ENCODE results near the gene ZYG11B.
"Not testable (repeated sequence)": the region's sequence is repeated elsewhere in the genome, so short reads cannot be mapped to it uniquely, and the experiment has no call there.

ZYG11B gene

GRCh38 chr1:52792036-52792435, 65.8 kb downstream of the ZYG11B start:
- Mint-ChIP-seq H3K36me3 (ENCODE audit: low read depth) (peaks cover 47% of the 10 kb centered on the region), H3K9me3 (no peaks in the 10 kb centered on the region), H3K27ac (no peak overlapping the region), H3K27me3 (ENCODE audit: low read depth, poor library complexity) (no peaks in the 10 kb centered on the region), H3K4me3 (no peak overlapping the region), H3K4me1 (no peaks in the 10 kb centered on the region)
- DNase-seq: no peak
- TF ChIP-seq CTCF (IDR thresholded peaks at IDR 0.05): no peak

GRCh38 chr1:52793717-52794116, 67.5 kb downstream of the ZYG11B start:
- Mint-ChIP-seq H3K27ac (peak overlapping the region; percentile 26), H3K36me3 (ENCODE audit: low read depth) (peaks cover 38% of the 10 kb centered on the region)
- H3K9me3 Mint-ChIP-seq; H3K27me3 Mint-ChIP-seq (ENCODE audit: low read depth, poor library complexity); H3K4me3 Mint-ChIP-seq; DNase-seq; H3K4me1 Mint-ChIP-seq: not testable (repeated sequence)

GRCh38 chr1:52795464-52795863, 69.2 kb downstream of the ZYG11B start:
- Mint-ChIP-seq H3K4me1 (no peaks in the 10 kb centered on the region), H3K27me3 (ENCODE audit: low read depth, poor library complexity) (no peaks in the 10 kb centered on the region), H3K4me3 (no peak overlapping the region), H3K9me3 (no peaks in the 10 kb centered on the region), H3K36me3 (ENCODE audit: low read depth) (peaks cover 41% of the 10 kb centered on the region), H3K27ac (peak overlapping the region; percentile 42)
- no peak for DNase-seq
- TF ChIP-seq CTCF (IDR thresholded peaks at IDR 0.05): no peak

GRCh38 chr1:52798331-52798730, 72.1 kb downstream of the ZYG11B start:
- Mint-ChIP-seq H3K4me3 (no peak overlapping the region), H3K27me3 (ENCODE audit: low read depth, poor library complexity) (no peaks in the 10 kb centered on the region), H3K27ac (no peak overlapping the region), H3K36me3 (ENCODE audit: low read depth) (peaks cover 40% of the 10 kb centered on the region), H3K4me1 (no peaks in the 10 kb centered on the region), H3K9me3 (no peaks in the 10 kb centered on the region)
- no peak for TF ChIP-seq CTCF (IDR thresholded peaks at IDR 0.05)
- no peak for DNase-seq

GRCh38 chr1:52801011-52801410, 74.8 kb downstream of the ZYG11B start:
- no peak for DNase-seq
- H3K4me3 Mint-ChIP-seq: no peak overlapping the region
- H3K36me3 Mint-ChIP-seq (ENCODE audit: low read depth): peaks cover 28% of the 10 kb centered on the region
- H3K4me1 Mint-ChIP-seq: no peaks in the 10 kb centered on the region
- no peak for TF ChIP-seq CTCF (IDR thresholded peaks at IDR 0.05)
- H3K27me3 Mint-ChIP-seq (ENCODE audit: low read depth, poor library complexity): no peaks in the 10 kb centered on the region
- no peaks in the 10 kb centered on the region for H3K9me3 Mint-ChIP-seq
- H3K27ac Mint-ChIP-seq: no peak overlapping the region

GRCh38 chr1:52804083-52804482, 77.8 kb downstream of the ZYG11B start:
- H3K4me1 Mint-ChIP-seq: not testable (repeated sequence)

GRCh38 chr1:52814465-52814864, 88.2 kb downstream of the ZYG11B start:
- no peak for TF ChIP-seq CTCF (IDR thresholded peaks at IDR 0.05)
- DNase-seq: no peak
- Mint-ChIP-seq H3K4me1 (no peaks in the 10 kb centered on the region), H3K27ac (no peak overlapping the region), H3K9me3 (no peaks in the 10 kb centered on the region), H3K4me3 (no peak overlapping the region), H3K27me3 (ENCODE audit: low read depth, poor library complexity) (no peaks in the 10 kb centered on the region), H3K36me3 (ENCODE audit: low read depth) (peaks cover 62% of the 10 kb centered on the region)

More at GRCh38 chr1:52804083-52804482, 77.8 kb downstream of the ZYG11B start:
- H3K27me3 Mint-ChIP-seq (ENCODE audit: low read depth, poor library complexity); DNase-seq; H3K4me3 Mint-ChIP-seq; H3K9me3 Mint-ChIP-seq; H3K27ac Mint-ChIP-seq: not testable (repeated sequence)
- peaks cover 26% of the 10 kb centered on the region for H3K36me3 Mint-ChIP-seq (ENCODE audit: low read depth)

GRCh38 chr1:52820830-52821229, 94.6 kb downstream of the ZYG11B start:
- H3K36me3 Mint-ChIP-seq (ENCODE audit: low read depth): peaks cover 32% of the 10 kb centered on the region
- not testable (repeated sequence) for H3K4me1 Mint-ChIP-seq; H3K9me3 Mint-ChIP-seq; H3K27me3 Mint-ChIP-seq (ENCODE audit: low read depth, poor library complexity); H3K4me3 Mint-ChIP-seq; H3K27ac Mint-ChIP-seq; DNase-seq
